ENCODE measurements around the gene HERC4.

GRCh38 chr10:68090586-68090985 lies 15.5 kb upstream of the HERC4 start:
- TF ChIP-seq REST (IDR thresholded peaks at IDR 0.05; ENCODE audit: insufficient read depth in 1 of 2, low read depth in 2 of 2, low read length in 2 of 2): no peak
- TF ChIP-seq POLR2AphosphoS5 (IDR thresholded peaks at IDR 0.05; ENCODE audit: low read depth, low read length): no peak
- TF ChIP-seq FOXP2 (optimal IDR thresholded peaks at IDR 0.05; ENCODE audit: borderline replicate concordance, extremely low read depth, extremely low read length, insufficient read depth): no peak
- TF ChIP-seq SIN3A (IDR thresholded peaks at IDR 0.05; ENCODE audit: borderline replicate concordance, insufficient read depth, low read length): no peak
